PC-9 (cell line): Measurements from ENCODE around the gene JMJD6. TPM values are rescaled to one million over a fixed set of nuclear protein-coding genes. Genes with fewer than 3 reads are reported as not detected.

Source experiments
- BruUV-seq: library from RNA; stranded (reverse); fragments of 400-500 nt; replicated peaks from 2 replicates; lab custom pipeline; 2021; lab: Mats Ljungman, UMichigan
- CTCF ChIA-PET: fragments of 300-600 bp; sonication (Branson Sonifier 250); formaldehyde crosslinking; loops from one replicate; lab custom pipeline; 2022; ENCODE audit warnings: antibody characterized with exemption; lab: Charles Lee
- POLR2A ChIA-PET: fragments of 300-600 bp; sonication (Branson Sonifier 250); formaldehyde crosslinking; loops from one replicate; lab custom pipeline; 2022; ENCODE audit warnings: antibody characterized with exemption; ENCODE audit not compliant: unreplicated experiment; lab: Charles Lee
- DNase-seq, 2 experiments: peaks; one replicate each; pipeline versions ENCODE4 v3.0.0 to v3.0.0-alpha.2; 2015 to 2022; ENCODE audit warnings: mixed read lengths in 1 of 2
- H2AFZ ChIP-seq: fragments of 200-600 bp; sonication (generic); 2 replicates; pipeline ENCODE4 v1.8.1; 2017; ENCODE audit warnings: antibody characterized with exemption
- H3F3A ChIP-seq: fragments of 200-600 bp; sonication (generic); 2 replicates; pipeline ENCODE4 v1.8.1; 2017; ENCODE audit warnings: antibody characterized with exemption, mild to moderate bottlenecking, low read depth; ENCODE audit not compliant: insufficient read depth
- H3K27ac ChIP-seq: fragments of 200-600 bp; sonication (generic); 2 replicates; pipeline ENCODE4 v1.6.1; 2016; ENCODE audit warnings: mixed run types
- H3K27me3 ChIP-seq: fragments of 200-600 bp; sonication (generic); 2 replicates; pipeline ENCODE4 v1.6.1; 2016; ENCODE audit warnings: low read depth, mixed run types; ENCODE audit not compliant: insufficient read depth
- H3K36me3 ChIP-seq: fragments of 200-600 bp; sonication (generic); 2 replicates; pipeline ENCODE4 v1.6.1; 2016; ENCODE audit warnings: low read depth, mixed run types
- H3K4me1 ChIP-seq: fragments of 200-600 bp; sonication (generic); replicated peaks from 2 replicates; pipeline ENCODE4 v1.6.1; 2016; ENCODE audit warnings: mixed run types; ENCODE audit not compliant: insufficient read depth
- H3K4me2 ChIP-seq: fragments of 200-600 bp; sonication (generic); 2 replicates; pipeline ENCODE4 v1.6.1; 2017; ENCODE audit warnings: mixed run types
- H3K4me3 ChIP-seq: fragments of 200-600 bp; sonication (generic); 2 replicates; pipeline ENCODE4 v1.6.1; 2016; ENCODE audit warnings: mixed run types
- H3K79me2 ChIP-seq: fragments of 200-600 bp; sonication (generic); 2 replicates; pipeline ENCODE4 v1.6.1; 2017; ENCODE audit warnings: low read depth, mixed run types
- H3K9me2 ChIP-seq: fragments of 200-600 bp; sonication (generic); 2 replicates; pipeline ENCODE4 v1.8.1; 2017; ENCODE audit warnings: mild to moderate bottlenecking; ENCODE audit not compliant: insufficient read depth
- H3K9me3 ChIP-seq: fragments of 200-600 bp; sonication (generic); 2 replicates; pipeline ENCODE4 v1.8.1; 2016; ENCODE audit warnings: low read depth; ENCODE audit not compliant: insufficient read depth
- H4K20me1 ChIP-seq: fragments of 200-600 bp; sonication (generic); 2 replicates; pipeline ENCODE4 v1.8.1; 2017; ENCODE audit not compliant: insufficient read depth
- CTCF ChIP-seq: fragments of 200-600 bp; sonication (generic); conservative IDR thresholded peaks from 2 replicates; pipeline ENCODE4 v1.6.1; 2017; ENCODE audit warnings: mixed run types, antibody characterized with exemption, mild to moderate bottlenecking, moderate library complexity
- EZH2 ChIP-seq: fragments of 200-600 bp; sonication (generic); IDR thresholded peaks from 2 replicates; pipeline ENCODE4 v1.8.0; 2017; ENCODE audit warnings: antibody characterized with exemption, low read depth
- intact Hi-C: fragments of 100-400 bp; cut with micrococcal nuclease; formaldehyde crosslinking; loops from one replicate; pipeline ENCODE4 v1.10.0; 2022; ENCODE audit not compliant: unreplicated experiment
- total RNA-seq: library from RNA; stranded (reverse); gene quantifications from 2 replicates; pipeline ENCODE4 v1.2.3, GENCODE V29; 2021

Gene JMJD6
- total RNA-seq, 1 experiment from 2014 or later = 25.2 TPM

DNA sequence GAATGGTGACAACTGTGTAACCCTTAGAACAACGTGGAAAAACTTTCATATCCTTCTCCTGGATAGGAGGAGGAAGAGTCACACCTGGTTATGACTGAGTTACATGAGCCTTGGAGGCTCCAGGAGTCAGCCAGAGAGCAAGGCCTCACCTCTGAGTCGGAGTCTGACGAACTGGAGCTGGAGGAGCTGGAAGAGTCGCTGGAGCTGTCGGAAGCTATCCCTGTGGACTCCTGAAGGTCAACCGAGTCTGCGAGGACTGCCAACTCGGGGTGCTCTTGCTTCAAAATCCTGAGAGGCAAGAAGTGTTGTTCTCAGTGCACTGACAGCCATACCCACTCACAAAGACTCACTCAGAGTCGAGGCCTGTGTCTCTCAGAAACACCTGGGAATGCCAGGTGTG, 6.2 kb downstream of the JMJD6 start:
- 0 out of 2 replicates have a peak, but pooled peaks cover 6% of the 10 kb centered on the region for H3K36me3 ChIP-seq
- H3K4me1 ChIP-seq = no peaks in the 10 kb centered on the region
- peaks cover 22% of the 10 kb centered on the region for H3K79me2 ChIP-seq
- H3K9me2 ChIP-seq = no peaks in the 10 kb centered on the region
- H2AFZ ChIP-seq = no peak overlapping the region
- no peak for DNase-seq
- H3K9me3 ChIP-seq = no peaks in the 10 kb centered on the region
- intact Hi-C loops = no loop called here
- peaks cover 4% of the 10 kb centered on the region; the same call in 1 of the 2 replicates for H3F3A ChIP-seq
- H3K27ac ChIP-seq = no peak overlapping the region
- H3K4me2 ChIP-seq = no peak overlapping the region
- ChIA-PET POLR2A (interaction anchor here (0.6 kb wide), 1 partner anchor 246 kb away, joined by 4 read pairs; no protein-coding TSS in a partner anchor), CTCF (no interaction called here)
- H4K20me1 ChIP-seq = no peaks in the 10 kb centered on the region
- TF ChIP-seq CTCF (no peak), EZH2 (no peak)
- no TSS peak for BruUV-seq
- no peaks in the 10 kb centered on the region for H3K27me3 ChIP-seq
- no peak overlapping the region for H3K4me3 ChIP-seq

DNA sequence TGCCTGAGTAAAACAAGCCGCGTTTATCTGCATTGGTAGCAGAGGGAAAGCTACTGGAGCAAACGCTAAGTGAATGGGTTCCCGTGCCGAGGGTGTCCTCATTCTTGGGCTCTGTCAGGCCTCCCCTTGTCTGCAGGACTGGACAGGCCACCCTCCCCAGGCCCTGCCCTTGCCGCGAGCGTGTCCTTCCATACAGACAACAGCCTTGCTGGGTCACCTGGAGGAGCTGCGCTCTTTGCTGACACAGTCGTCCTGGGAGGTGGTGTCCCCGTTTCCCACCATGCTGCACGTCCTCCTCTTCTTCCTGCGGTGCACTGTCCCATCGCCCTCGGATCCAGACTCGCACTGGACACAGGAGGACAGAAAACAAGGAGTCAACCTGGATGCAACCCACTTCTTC, 7.9 kb downstream of the JMJD6 start:
- H3K4me2 ChIP-seq = no peak overlapping the region
- no peak for DNase-seq
- H3K9me3 ChIP-seq = no peaks in the 10 kb centered on the region
- no peaks in the 10 kb centered on the region for H3K27me3 ChIP-seq
- intact Hi-C loops = loop anchor here (10.0 kb wide), 1 partner anchor 254 kb away; the partner anchor contains the start of gene AANAT
- H3K4me1 ChIP-seq = no peaks in the 10 kb centered on the region
- H4K20me1 ChIP-seq = no peaks in the 10 kb centered on the region
- no peak for TF ChIP-seq CTCF
- TF ChIP-seq EZH2 = no peak
- no peak overlapping the region for H3K4me3 ChIP-seq
- H3K36me3 ChIP-seq = no peaks in the 10 kb centered on the region
- no peak overlapping the region for H3K27ac ChIP-seq
- BruUV-seq = no TSS peak
- H3K9me2 ChIP-seq = no peaks in the 10 kb centered on the region
- CTCF ChIA-PET = no interaction called here
- POLR2A ChIA-PET = interaction anchor here (0.6 kb wide), 1 partner anchor 112 kb away, joined by 5 read pairs; no protein-coding TSS in a partner anchor
- peaks cover 5% of the 10 kb centered on the region for H3K79me2 ChIP-seq
- H3F3A ChIP-seq = peaks cover 7% of the 10 kb centered on the region; the same call in 1 of the 2 replicates
- H2AFZ ChIP-seq = no peak overlapping the region

GRCh38 chr17:76716839-76717215, 9.6 kb downstream of the JMJD6 start:
- no peaks in the 10 kb centered on the region for H3K9me2 ChIP-seq
- POLR2A ChIA-PET = no interaction called here
- no peak overlapping the region for H2AFZ ChIP-seq
- no peaks in the 10 kb centered on the region for H3K79me2 ChIP-seq
- intact Hi-C loops = loop anchor here (10.0 kb wide), 1 partner anchor 252 kb away; the partner anchor contains the start of gene AANAT
- no peaks in the 10 kb centered on the region for H3K4me1 ChIP-seq
- no peak overlapping the region for H3K4me3 ChIP-seq
- no peaks in the 10 kb centered on the region for H3K36me3 ChIP-seq
- no peak for TF ChIP-seq CTCF
- TF ChIP-seq EZH2 = no peak
- H3K4me2 ChIP-seq = no peak overlapping the region
- no TSS peak for BruUV-seq
- no peaks in the 10 kb centered on the region for H3K9me3 ChIP-seq
- CTCF ChIA-PET = interaction anchor here (1.0 kb wide), 1 partner anchor 224 kb away, joined by 3 read pairs; no protein-coding TSS in a partner anchor
- H3F3A ChIP-seq = peaks cover 7% of the 10 kb centered on the region; the same call in 1 of the 2 replicates
- H3K27me3 ChIP-seq = no peaks in the 10 kb centered on the region
- H3K27ac ChIP-seq = no peak overlapping the region
- no peak for DNase-seq
- H4K20me1 ChIP-seq = no peaks in the 10 kb centered on the region
